Ovary (tissue), 3 donors: Measurements from ENCODE around the gene MRTFA.

ENCODE experiments used
- CTCF ChIP-seq, 3 donors: fragments of 450-650 bp in 2 of 3; fragments of 200-600 bp in 1 of 3; IDR thresholded peaks; one replicate each; pipeline versions ENCODE4 v1.5.1 to v1.8.0; 2016 to 2022; ENCODE audit warnings: antibody characterized with exemption in 3 of 3, mild to moderate bottlenecking in 1 of 3
- EP300 ChIP-seq: sonication (generic); formaldehyde crosslinking; IDR thresholded peaks from one replicate; pipeline ENCODE4 v1.6.1; 2017; ENCODE audit warnings: antibody characterized with exemption
- donor health status: DM: no; HTN: no; CAD: no.

GRCh38 chr22:40665312-40665711 lies 28.8 kb upstream of the MRTFA start:
- no peak for TF ChIP-seq CTCF (IDR thresholded peaks at IDR 0.05)
- TF ChIP-seq EP300: no peak
